HUES64 (cell line): ENCODE measurements around the gene GPR107.

Source experiments
- H3K27ac ChIP-seq: 2 replicates; pipeline ENCODE4 v1.7.0; 2013; ENCODE audit warnings: low read depth, low read length, inconsistent platforms
- H3K27me3 ChIP-seq: 2 replicates; pipeline ENCODE4 v1.6.1; 2013; ENCODE audit warnings: mild to moderate bottlenecking, low read length; ENCODE audit not compliant: insufficient read depth
- H3K36me3 ChIP-seq: 2 replicates; pipeline ENCODE4 v1.6.1; 2013; ENCODE audit warnings: mild to moderate bottlenecking, low read length; ENCODE audit not compliant: insufficient read depth
- H3K4me1 ChIP-seq: 2 replicates; pipeline ENCODE4 v1.6.1; 2013; ENCODE audit warnings: mild to moderate bottlenecking, low read length, moderate library complexity; ENCODE audit not compliant: insufficient read depth
- H3K4me3 ChIP-seq: 2 replicates; pipeline ENCODE4 v1.5.1; 2013; ENCODE audit warnings: mild to moderate bottlenecking, low read length, moderate library complexity
- H3K9ac ChIP-seq: 2 replicates; pipeline ENCODE4 v1.6.1; 2013; ENCODE audit warnings: mild to moderate bottlenecking, low read depth, low read length
- H3K9me3 ChIP-seq: 2 replicates; pipeline ENCODE4 v1.6.1; 2013; ENCODE audit warnings: low read depth, low read length; ENCODE audit not compliant: insufficient read depth
- WGBS: fragments of 150-250, 120-280 bp; methylation state at CpG from one replicate; pipeline ENCODE4 v1.1.7; 2013; ENCODE audit warnings: missing lambda C conversion rate; 5-methylcytosine and 5-hydroxymethylcytosine counted together

Gene GPR107

DNA sequence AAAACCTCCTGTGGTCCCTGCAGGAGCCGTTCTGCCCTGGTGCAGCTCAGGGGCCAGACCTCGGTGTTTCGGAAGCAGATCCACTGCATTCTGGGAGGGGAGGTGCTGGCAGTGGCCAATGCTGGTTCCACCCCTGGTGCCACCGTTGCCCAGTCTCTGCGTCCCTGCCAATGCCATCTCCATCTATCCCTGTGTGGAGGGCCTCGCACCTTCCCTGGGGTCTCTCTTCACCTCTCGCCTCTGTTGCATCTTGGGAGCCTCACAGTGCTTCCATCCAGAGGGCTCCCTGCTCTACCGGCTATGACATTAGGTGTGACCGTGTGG, 133.8 kb downstream of the GPR107 start:
- 69% methylated on average over 9 of the region's 9 CpGs for WGBS
- H3K4me1 ChIP-seq: peaks cover 32% of the 10 kb centered on the region
- H3K36me3 ChIP-seq: no peaks in the 10 kb centered on the region
- H3K4me3 ChIP-seq: no peak overlapping the region
- H3K27ac ChIP-seq: no peak overlapping the region
- H3K27me3 ChIP-seq: no peaks in the 10 kb centered on the region
- no peaks in the 10 kb centered on the region for H3K9me3 ChIP-seq
- no peak overlapping the region for H3K9ac ChIP-seq

GRCh38 chr9:130188860-130189481, 135.3 kb downstream of the GPR107 start:
- Histone ChIP-seq H3K36me3 (no peaks in the 10 kb centered on the region), H3K9ac (no peak overlapping the region), H3K4me1 (peaks cover 36% of the 10 kb centered on the region), H3K4me3 (no peak overlapping the region), H3K27me3 (no peaks in the 10 kb centered on the region), H3K9me3 (no peaks in the 10 kb centered on the region), H3K27ac (no peak overlapping the region)
- 95% methylated on average over 7 of the region's 7 CpGs for WGBS
